ENCODE results near the gene UMOD.

The UMOD gene

DNA sequence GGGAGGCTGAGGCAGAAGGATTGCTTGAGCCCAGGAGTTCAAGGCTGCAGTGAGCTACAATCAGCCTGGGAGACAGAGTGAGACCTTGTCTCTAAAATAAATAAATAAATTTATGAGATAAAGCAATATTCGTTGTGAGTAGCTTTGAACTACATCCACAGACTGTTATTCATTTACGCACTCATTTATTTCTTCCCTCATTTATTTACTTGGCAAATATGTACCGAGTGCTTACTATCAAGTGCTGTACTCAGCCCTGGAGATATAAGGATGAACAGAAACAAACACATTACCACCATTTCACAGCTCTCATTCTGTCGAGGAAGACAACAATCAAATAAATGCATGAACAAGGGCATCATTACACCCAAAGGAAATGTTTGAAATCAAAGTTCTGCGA, 24.7 kb upstream of the UMOD start:
- Histone ChIP-seq H3K4me3 (ENCODE audit: low read depth, low read length) (no peak overlapping the region), H3K36me3 (no peaks in the 10 kb centered on the region), H3K9me3 (ENCODE audit: severe bottlenecking) (peaks cover 3% of the 10 kb centered on the region), H3K27ac (no peak overlapping the region), H3K27me3 (ENCODE audit: insufficient read depth, low read depth, severe bottlenecking) (peaks cover 59% of the 10 kb centered on the region)
- DNase-seq: no peak
- TF ChIP-seq, protein P1, sequence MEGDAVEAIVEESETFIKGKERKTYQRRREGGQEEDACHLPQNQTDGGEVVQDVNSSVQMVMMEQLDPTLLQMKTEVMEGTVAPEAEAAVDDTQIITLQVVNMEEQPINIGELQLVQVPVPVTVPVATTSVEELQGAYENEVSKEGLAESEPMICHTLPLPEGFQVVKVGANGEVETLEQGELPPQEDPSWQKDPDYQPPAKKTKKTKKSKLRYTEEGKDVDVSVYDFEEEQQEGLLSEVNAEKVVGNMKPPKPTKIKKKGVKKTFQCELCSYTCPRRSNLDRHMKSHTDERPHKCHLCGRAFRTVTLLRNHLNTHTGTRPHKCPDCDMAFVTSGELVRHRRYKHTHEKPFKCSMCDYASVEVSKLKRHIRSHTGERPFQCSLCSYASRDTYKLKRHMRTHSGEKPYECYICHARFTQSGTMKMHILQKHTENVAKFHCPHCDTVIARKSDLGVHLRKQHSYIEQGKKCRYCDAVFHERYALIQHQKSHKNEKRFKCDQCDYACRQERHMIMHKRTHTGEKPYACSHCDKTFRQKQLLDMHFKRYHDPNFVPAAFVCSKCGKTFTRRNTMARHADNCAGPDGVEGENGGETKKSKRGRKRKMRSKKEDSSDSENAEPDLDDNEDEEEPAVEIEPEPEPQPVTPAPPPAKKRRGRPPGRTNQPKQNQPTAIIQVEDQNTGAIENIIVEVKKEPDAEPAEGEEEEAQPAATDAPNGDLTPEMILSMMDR (IDR thresholded peaks at IDR 0.05; ENCODE audit: low read depth, low read length): no peak

DNA sequence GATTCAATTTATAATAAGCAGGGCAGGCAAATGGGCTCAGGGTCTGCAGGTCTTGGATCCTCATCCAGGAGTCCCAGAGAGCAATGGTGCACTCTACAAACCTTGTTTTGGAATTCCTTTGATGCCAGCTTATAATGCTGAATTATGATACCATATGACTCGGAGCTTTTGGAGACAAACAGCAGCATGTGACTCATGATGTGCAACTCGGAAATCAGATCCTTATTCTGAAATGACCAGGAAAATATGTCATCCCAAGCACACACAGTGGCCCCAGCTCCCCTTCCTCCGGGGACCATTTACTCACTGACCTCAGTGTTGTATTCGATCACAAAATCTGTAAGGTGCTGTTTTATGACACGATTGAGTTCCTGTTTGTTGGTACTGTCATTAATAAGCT, 20.2 kb upstream of the UMOD start:
- no peak for DNase-seq
- Histone ChIP-seq H3K27me3 (ENCODE audit: insufficient read depth, low read depth, severe bottlenecking) (peaks cover 68% of the 10 kb centered on the region), H3K4me3 (ENCODE audit: low read depth, low read length) (no peak overlapping the region), H3K27ac (no peak overlapping the region), H3K36me3 (no peaks in the 10 kb centered on the region), H3K9me3 (ENCODE audit: severe bottlenecking) (peaks cover 3% of the 10 kb centered on the region)
- TF ChIP-seq, protein P1 (IDR thresholded peaks at IDR 0.05; ENCODE audit: low read depth, low read length): no peak

DNA sequence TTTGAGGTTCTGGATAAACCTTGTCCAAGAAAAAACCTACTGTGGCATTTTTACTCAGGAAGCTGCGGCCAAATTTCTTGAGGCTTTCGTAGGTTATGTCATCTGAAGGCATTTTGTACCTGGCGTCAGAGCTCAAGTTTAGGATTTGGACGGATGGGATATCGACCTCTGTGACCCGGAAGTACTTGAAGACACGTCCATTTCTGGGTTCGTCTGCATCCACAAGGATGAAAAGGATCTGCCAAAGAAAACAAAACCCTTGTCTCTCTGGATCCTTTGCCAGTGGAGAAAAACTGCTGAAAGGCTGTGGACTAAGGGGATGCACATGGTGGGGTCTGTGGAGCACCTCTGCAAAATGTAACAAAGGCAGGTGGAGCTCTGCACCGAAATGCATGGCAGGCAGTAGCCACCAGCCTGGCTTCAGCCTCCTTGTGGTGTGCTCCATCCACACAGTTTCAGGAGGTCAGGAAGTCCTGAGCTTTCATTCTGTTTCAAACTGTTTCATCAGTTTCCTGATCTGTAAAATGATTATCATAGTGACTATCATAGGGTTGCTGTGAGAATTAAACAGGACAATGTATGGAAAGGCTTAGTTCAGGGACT, 17.0 kb upstream of the UMOD start:
- TF ChIP-seq, protein P1 (IDR thresholded peaks at IDR 0.05; ENCODE audit: low read depth, low read length): no peak
- no peak overlapping the region for H3K27ac ChIP-seq
- DNase-seq: no peak
- H3K9me3 ChIP-seq (ENCODE audit: severe bottlenecking): peaks cover 3% of the 10 kb centered on the region
- no peaks in the 10 kb centered on the region for H3K36me3 ChIP-seq
- H3K27me3 ChIP-seq (ENCODE audit: insufficient read depth, low read depth, severe bottlenecking): peaks cover 68% of the 10 kb centered on the region
- H3K4me3 ChIP-seq (ENCODE audit: low read depth, low read length): no peak overlapping the region

DNA sequence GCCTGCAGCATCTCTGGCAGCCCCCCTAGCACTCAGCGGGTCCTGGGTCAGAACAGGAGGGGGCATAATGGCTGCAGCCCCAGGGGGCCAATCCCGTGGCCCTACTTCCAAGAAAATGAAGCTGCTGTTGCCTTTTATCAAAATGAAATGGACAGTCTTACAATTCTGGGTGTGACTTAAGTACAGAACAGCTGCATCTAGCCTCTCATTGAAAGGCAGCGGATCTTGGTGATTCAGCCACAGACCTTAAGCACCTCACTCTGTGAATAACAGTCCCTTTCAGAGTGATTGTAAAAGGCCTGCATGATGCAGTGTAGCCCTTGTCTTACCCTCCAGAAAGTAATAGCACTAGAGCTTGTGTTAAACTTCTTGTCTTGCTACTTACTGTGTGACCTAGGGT, 11.5 kb upstream of the UMOD start:
- H3K36me3 ChIP-seq: no peaks in the 10 kb centered on the region
- TF ChIP-seq, protein P1 (IDR thresholded peaks at IDR 0.05; ENCODE audit: low read depth, low read length): no peak
- H3K27ac ChIP-seq: no peak overlapping the region
- no peak overlapping the region for H3K4me3 ChIP-seq (ENCODE audit: low read depth, low read length)
- no peak for DNase-seq
- peaks cover 75% of the 10 kb centered on the region for H3K27me3 ChIP-seq (ENCODE audit: insufficient read depth, low read depth, severe bottlenecking)
- H3K9me3 ChIP-seq (ENCODE audit: severe bottlenecking): no peaks in the 10 kb centered on the region

DNA sequence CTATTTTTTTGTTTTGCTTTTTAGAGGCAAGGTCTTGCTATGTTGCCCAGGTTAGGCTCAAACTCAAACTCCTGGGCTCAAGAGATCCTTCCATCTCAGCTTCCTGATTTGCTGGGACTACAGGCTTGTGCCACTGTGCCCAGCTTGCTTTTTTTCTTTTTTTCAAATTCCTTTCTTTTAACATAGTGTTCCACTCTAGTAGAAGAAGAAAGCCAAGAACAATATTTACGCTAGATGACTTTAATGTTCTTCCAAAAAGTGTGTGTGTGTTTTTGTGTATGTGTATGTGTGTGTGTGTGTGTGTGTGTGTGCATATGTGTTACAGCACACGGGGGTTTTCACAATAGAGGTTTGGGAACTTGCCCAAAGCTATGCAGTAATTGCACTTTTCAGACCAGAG, 10.7 kb upstream of the UMOD start:
- peaks cover 66% of the 10 kb centered on the region for H3K27me3 ChIP-seq (ENCODE audit: insufficient read depth, low read depth, severe bottlenecking)
- DNase-seq: no peak
- H3K27ac ChIP-seq: no peak overlapping the region
- no peak overlapping the region for H3K4me3 ChIP-seq (ENCODE audit: low read depth, low read length)
- TF ChIP-seq, protein P1 (IDR thresholded peaks at IDR 0.05; ENCODE audit: low read depth, low read length): no peak
- H3K9me3 ChIP-seq (ENCODE audit: severe bottlenecking): no peaks in the 10 kb centered on the region
- H3K36me3 ChIP-seq: no peaks in the 10 kb centered on the region

DNA sequence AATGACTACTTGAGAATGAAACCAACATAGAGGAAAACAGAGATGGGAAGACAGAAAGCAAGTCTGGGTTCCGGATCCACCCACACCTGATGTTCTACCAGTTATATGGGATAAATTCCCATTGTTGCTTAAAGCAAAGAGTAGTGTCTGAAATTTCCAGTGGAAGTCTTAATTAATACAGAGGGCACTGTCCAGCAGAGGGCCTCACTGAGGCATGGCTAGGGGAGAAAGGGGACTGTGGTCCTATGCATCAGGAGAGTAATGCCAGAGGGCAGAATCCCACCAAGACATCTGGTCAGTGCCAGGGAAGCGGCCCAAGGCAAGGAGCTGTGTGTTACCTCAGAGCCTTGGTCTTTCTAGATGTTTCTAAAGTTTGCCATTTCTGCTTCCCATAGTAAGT, 7.5 kb upstream of the UMOD start:
- TF ChIP-seq, protein P1 (IDR thresholded peaks at IDR 0.05; ENCODE audit: low read depth, low read length): peak; percentile 52
- Histone ChIP-seq H3K27me3 (ENCODE audit: insufficient read depth, low read depth, severe bottlenecking) (peaks cover 55% of the 10 kb centered on the region), H3K4me3 (ENCODE audit: low read depth, low read length) (no peak overlapping the region), H3K9me3 (ENCODE audit: severe bottlenecking) (no peaks in the 10 kb centered on the region), H3K36me3 (no peaks in the 10 kb centered on the region), H3K27ac (no peak overlapping the region)
- DNase-seq: no peak
